DMS114 treated with DMSO at 0.1 percent for 48 hours (cell line): ENCODE measurements around the gene RPS6KL1.

Source experiments
- DNase-seq: peaks from one replicate; lab custom pipeline; 2025; ENCODE audit not compliant: unreplicated experiment; lab: John Stamatoyannopoulos, UW

The RPS6KL1 gene

DNA sequence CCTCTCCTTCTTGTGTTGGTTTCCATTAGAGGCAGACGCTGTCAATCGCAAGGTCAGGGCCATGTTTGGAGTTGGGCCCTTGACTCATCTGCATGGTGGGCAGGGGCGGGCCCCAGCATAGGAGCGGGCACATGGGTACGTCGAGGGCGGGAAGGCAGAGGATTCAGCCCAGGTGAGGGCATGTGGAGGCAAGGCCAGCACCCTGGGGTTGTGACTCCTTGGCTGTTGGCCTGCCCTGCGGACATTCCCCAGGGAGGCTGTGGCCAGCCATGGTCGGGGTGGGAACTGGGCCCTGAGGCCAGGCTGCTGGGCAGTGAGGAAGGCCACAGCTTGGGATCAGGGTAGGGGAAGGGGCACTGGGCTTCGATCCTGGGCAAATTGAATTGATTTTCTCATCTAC is 10.3 kb downstream of the RPS6KL1 start:
- no peak for DNase-seq

DNA sequence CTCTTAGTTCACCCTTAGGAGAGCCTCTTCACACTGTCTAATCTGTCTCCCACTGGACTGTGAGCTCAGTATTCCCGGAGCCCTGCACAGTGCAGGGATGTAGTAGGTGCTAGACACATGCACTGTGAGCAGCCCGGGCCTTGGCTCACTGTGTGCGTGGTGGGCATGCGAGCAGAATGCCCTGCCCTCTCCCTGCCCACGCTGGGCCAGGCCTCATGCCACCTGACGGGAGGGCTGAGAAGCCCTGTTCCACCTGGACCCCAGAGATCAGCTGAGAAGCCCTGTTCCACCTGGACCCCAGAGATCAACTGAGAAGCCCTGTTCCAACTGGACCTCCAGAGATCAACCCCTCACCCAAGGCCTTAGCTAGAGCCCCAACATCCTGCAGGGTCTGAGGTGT is 10.9 kb downstream of the RPS6KL1 start:
- no peak for DNase-seq

DNA sequence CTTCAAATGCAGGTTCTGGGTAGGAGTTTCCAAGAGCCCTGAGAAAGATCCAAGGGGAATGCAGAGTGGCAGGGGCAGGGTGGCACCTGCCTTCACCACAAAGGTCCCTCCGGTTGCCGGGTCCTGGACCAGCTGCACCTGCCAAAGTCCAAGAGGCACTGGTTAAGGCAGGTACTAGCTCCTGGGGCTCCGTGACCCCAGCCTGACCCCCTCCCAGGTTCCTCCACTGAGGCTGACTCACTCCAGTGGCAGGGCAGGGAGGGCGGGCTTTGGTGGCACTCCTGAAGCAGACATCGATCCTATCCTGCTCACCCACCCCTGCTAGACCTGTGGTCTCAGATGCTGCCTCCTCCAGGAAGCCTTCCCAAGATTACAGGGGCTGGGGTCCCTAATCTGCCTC is 11.4 kb downstream of the RPS6KL1 start:
- DNase-seq: no peak

DNA sequence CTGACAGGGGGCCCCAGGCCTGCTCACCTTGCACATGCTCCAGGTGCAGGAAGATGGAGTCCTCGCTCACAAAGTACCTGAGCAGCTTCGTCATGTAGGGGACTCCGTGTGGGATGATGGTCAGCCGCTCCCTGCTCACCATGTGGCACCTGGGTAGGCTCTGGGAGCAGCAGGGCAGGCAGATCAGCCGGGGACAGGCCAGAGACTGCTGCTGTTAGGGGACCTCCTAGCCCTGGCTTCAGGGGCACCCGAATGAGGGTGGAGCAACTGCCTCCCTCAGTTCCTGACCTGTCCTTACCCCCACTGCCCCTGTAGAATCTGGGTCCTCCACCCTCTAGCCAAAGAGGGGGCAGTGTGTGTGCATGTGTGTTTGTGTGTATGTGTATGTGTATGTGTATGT is 11.8 kb downstream of the RPS6KL1 start:
- DNase-seq: no peak

DNA sequence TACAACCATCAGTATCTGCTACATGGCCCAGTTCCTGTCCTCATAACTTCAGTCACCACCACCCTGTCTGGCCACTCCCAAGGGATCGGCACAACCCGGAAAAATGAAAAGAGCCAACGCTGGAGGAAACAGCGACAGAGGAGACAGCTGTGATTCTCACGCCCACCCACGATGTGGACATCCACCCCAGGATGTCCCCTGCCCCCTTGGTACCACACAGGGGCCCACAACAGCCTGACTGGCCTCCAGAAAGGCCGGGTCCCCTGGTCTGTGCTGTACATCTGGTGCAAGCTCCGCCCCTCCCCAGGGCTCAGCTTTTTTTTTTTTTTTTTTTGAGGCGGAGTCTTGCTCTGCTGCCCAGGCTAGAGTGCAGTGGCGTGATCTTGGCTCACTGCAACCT is 12.5 kb downstream of the RPS6KL1 start:
- DNase-seq: no peak

DNA sequence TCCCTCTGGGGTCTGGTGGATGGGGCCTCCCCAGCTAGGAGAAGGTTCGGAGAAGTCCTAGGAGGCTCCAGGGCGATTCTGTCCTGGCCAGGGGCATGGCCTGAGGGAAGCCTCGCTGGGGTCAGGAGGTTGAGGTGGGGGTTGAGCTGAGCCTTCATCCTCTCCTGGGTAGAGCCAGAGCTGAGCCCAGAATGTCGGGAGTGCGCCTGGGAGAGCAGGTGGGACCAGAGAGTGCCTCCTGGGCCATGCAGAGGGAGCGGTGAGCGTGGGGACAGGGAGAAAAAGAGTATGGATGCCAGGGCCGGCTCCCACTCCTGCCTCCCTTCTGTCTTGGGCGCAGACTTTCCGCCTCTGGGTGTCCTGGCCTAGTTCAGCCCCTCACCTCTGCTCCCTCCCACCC is 13.1 kb downstream of the RPS6KL1 start:
- DNase-seq: no peak

DNA sequence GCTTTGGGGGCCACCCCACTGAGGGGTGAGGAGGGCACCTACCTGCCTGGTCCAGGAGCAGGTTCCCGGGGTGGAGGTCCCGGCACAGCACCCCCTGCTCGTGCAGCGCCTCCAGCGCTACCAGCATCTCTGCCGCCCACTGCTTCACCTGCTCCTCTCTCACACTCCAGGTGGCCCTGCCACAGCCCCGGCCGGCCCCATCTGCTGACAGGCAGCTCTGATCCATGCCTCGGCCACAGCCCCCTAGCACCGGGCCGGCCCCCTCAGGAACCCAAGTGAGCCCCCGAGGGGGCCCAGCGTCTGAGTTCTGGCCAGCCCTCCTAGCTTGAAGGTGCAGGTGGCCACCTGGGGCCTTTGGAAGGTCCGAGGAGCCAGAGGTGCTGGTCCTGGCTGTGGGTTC is 13.6 kb downstream of the RPS6KL1 start:
- DNase-seq: no peak

DNA sequence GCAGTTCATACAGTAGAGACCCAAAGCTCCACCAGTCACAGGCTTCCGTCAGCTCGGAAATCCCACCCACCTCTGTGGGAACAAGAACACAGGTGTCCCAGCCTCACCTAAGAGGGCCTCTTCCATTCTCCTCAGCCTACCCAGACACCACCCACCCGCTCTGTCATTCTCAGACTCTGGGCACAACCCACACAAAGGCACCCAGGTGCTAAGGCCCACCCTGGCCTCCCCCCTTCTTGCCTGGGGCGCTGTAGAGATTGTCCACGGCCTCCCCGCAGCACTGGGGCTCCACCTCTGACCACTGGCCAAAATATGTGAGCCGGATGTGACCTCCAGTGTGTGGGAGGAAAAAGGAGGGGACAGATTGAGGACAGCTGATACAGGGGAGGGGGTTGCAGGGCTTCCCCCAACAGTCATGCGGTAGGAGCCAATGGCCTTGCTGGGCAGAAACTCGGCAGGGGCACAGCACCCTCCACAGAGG is 14.2 kb downstream of the RPS6KL1 start:
- DNase-seq: no peak

DNA sequence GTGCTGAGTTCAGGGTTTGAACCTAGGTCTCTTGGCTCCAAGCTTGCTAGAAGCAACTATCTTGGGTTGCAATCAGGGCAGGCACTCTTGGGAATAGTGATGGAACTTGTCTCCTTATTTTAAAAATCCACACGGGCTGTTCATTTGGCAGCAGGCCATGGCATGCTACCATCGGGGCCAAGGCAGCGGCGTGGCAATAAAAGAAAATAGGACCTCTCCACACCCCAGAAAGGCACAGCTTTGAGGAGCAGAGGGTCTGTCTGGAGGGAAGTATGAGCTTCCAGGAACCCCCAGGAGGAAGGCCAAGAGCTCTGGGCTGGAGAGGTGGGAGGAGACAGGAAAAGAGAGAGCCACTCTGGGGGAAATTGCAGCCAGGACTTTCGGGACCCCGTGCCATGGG is 15.3 kb downstream of the RPS6KL1 start:
- no peak for DNase-seq

DNA sequence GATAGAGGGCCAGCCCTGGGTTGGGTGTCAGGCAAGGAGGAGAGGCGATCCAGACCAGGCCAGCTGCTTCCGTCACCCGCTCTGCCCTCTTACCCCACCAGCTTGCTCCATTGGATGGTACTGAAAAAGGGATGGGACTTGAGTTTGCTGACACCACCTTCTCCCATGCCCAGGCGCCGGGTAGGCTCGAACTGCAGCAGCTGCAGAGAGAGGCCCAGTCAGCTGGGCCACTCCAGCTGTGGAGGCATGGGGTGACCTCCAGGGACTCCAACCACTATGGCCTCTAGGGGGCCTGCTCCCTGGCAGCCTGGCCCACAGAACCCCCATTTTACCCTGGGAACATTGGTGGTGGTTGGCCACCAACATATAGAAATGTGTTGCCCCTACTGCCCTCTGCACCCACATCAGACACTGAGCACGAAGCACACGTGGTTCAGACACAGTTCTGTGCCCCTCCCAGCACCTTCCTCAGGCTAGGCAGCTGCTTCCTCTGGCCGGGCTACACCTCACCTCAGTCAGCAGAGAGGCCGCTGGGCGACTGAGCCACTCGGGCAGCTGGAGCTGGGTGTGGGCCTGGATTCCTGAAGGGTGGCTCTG is 16.0 kb downstream of the RPS6KL1 start:
- no peak for DNase-seq

DNA sequence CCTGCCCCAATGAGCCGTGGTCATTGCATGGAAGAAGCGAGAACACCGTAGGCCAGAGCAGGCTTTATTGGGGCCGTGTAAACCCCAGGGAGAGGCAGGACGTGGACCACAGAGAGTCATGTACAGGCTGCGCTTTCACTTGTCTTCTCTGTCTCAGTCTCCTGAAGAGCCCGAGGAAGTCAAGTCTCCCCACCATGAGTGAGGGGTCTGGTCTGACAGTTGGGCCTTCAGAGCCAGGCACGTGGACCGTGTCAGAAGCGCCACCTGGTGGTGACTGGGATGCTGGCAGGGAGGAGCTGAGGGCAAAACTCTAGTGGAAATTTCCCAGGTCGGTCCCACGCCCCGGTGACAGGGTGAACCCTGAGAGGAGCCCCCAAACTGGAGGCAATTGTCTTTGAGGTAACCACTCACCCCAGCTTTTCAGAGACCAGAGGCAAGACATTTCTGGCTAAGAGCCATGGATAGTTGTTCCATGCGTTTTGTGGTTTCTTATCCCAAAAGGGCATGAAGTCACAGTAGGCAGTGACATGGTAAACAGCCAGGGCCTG is 17.4 kb downstream of the RPS6KL1 start:
- peak; percentile 7 for DNase-seq

DNA sequence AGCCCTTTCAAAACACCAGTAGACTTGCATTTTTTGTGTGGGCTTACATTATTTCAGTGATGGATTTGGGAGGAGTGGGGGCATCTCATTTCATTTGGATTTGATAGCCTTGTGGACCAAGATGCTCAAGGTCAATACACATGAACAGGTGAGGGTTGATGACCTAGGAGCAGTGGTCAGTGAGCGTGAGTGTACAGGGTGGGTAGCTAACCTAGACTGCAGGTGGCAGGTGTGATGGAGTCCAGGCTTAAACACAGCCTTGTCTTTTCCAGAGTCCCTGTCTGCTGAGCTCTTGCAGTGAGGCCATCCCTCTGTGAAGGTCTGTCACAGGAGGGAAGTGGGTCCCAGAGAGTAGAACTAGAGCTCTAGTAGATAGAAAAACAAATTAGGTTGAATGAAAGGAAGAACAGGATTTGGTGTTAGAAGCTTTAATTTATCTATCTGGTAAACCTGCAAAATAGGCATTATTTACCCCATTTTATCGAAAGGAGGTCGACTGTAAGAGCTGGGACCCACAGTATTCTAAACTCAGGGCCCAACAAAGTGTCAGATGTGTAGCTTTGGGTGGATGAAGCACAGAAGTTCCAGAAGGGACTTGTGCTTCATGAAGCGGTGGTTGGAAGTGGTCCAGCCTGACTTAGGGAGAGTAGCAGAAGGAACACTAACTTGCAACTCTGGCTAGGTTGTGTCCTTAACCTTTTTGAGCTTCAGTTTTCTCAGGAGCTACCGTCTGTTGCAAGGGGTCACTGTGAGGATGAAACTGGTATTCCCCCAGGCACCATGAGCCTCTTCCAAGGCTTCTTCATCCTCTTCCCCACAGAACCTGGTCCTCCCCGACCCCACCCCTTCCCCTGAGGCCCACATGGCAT is 18.2 kb downstream of the RPS6KL1 start:
- DNase-seq: no peak

DNA sequence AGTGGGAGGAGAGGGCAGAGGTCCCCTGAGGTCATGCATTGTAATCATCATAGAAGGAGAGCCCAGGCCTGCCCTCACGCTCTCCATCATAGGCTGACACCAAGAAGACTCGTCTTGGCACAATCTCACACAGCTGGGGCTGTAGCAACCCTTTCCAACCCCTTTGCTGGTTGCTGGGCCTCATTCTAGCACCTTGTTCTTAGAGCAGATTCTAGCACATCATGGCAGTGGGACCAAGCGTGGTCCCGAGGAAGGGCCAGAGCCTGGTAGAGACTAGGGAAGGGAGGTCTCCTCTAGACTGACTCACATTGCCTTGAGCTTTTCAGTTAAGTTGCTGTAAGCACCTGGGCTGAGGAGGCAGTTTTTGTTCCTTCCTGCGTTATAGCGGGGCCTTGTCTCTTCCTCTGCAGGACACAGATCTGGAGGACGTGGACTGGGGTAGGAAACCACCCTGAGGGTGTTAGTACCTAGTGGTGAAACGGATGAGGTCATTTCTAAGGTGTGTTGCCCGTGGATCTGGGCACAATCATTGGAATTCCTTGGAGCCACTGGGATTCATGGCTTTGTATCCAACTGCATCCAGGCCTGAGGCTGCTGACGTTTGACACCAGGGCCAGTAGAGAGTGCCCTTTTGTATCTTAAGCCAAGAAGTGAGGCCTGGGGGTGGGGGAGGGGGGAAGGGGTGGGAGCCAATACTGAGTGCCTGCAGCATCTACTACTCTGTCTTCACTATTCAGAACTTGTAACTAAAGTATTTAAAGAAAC is 19.9 kb downstream of the RPS6KL1 start:
- no peak for DNase-seq

DNA sequence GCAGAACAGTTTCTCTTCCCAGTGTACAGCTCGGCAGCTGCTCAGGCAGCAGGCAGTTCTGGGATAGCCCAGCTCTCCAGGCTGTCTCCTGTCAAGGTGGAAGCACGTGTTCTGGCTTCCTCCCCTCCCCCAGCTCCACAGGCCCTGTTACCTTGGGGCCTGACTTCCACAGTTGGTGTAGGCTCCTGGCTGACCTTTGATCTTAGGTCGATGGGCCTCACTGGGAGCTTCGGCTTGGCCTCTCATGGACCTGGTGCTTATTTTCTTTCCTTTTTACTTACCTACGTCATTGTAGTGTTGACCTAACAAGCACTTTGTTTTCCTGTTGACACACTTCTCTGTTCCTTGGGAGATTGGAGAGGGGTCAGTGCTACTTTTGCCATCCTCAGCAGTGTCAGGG is 24.4 kb downstream of the RPS6KL1 start:
- no peak for DNase-seq

DNA sequence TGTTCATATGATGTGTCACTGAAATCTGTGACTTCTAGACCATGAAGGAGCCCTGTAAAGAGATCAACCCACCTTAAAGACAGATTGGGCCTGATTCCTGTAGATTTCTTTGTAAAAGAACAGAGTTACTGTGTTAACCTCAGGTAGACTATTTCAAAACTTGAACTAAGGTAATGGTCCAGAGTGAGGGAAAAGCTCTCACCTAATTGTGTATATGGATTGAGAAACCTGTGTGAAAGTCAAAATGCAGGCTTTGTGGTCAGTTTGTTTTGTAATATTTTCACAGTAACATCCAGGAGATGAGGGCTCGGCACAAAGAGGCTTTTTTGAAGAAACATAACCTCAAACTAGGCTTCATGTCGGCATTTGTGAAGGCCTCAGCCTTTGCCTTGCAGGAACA is 25.0 kb downstream of the RPS6KL1 start:
- no peak for DNase-seq

DNA sequence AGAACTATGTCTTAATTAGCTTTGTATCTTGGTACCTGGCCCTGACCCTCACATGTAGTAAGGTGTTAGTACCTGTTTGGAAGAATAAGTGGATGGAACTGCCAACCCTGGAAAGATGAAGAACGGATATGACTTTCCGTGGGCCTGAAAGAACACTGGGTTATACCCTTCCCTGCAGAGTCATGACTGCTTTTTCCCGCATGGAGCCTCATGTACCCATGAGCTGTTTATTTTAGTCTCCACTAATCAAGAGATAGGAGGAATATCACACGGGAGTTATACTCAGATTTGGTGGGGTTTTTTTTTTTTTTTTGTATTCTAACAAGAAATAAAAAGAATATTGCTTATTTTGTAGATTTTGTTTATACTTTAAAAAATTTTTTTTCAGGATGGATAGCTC is 25.4 kb downstream of the RPS6KL1 start:
- DNase-seq: no peak

DNA sequence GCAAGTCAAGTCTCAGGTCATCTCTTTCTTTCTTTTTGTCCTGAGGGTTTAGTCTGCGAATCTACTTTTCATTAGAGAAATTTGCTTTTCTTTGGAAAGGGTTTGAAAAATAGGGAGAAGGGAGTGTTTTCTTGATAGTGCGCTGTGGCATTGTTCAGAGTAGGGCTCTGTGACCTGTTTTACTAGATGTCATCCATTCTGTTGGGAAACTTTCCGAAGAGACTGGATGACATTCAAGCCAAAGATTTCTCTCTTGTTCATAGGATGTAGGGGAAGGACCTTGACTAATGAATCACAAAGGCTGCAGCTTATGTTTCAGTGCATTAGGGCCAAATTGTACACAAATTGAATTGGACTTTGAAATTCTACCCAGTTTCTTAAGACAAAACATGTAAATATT is 26.7 kb downstream of the RPS6KL1 start:
- no peak for DNase-seq

DNA sequence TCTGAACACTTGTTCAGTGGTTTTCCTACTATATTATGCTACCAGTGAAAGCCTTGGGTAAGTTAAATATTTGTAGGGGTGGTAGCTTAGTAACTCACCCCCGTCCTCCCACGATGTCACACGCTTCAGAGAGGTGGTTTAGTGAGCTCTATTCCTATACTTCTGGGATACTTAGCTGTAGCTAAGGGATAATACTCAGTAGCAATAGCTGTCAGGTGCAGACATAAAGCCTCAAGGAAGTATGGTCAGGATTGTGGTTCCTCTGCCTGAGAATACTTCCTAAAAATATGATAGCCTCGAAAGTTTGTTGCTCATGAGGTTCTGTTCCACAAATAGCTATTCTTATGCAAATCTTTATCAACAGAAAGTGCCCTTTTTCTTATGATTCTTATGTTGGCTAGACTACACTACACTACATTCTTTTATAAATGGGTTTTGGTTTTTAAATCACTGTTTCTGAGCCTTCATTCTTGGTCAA is 29.4 kb downstream of the RPS6KL1 start:
- DNase-seq: no peak

DNA sequence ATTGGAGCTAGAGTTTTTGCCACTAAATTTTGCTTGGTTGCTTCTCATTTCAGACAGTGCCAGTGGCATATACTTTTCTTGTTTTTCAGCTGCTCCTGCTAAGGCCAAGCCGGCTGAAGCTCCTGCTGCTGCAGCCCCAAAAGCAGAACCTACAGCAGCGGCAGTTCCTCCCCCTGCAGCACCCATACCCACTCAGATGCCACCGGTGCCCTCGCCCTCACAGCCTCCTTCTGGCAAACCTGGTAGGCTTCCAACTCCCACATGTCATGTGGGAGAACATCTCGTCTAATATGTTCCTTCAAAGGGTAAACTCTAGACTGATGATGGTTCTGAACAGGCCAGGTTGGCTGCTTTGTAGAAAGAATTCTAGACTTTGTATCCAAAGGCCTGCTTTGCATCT is 30.3 kb downstream of the RPS6KL1 start:
- DNase-seq: no peak

DNA sequence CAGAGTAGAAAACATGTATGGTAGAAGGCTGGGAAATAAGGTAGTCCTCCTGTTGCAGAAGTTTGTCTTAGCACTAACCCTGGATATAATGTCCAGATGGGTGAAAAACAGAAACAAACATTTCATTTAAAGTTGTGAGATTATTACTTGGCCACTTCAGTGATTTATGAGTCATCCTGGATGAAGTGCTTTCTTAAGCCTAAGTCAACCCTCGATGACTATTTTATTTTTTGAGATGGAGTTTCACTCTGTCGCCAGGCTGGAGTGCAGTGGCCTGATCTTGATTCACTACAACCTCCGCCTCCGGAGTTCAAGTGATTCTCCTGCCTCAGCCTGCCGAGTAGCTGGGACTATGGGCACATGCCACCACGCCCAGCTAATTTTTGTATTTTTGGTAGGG is 31.2 kb downstream of the RPS6KL1 start:
- no peak for DNase-seq

DNA sequence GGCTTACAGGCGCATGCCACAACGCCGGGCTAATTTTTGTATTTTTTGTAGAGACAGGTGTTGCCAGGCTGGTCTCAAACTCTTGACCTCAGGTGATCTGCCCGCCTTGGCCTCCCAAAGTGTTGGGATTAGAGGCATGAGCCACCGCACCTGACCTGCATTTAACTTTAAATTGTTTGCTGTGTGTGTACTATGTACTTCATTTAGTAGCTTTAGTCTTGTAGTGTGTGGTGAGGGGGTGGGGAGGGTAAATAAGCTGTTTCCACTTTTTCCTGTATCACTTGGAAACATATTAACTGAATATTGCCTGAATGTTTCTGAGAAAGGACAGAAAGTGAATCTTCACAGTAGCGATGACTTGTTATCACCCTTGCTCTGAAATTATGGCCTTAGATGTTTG is 32.8 kb downstream of the RPS6KL1 start:
- DNase-seq: no peak
